Stimulated activated CD4-positive, alpha-beta T cell treated with anti-CD3 and anti-CD28 coated beads, Interleukin-1b, Interleukin-23, amount 100 ng/mL, for 24 hours (primary cell): ENCODE data around the gene CHD9.

Source experiments
- DNase-seq, 4 experiments: peaks; one replicate each; pipeline ENCODE4 v3.0.0-alpha.2; 2020; ENCODE audit warnings: low read depth in 4 of 4, low spot score in 1 of 4

Gene CHD9

DNA sequence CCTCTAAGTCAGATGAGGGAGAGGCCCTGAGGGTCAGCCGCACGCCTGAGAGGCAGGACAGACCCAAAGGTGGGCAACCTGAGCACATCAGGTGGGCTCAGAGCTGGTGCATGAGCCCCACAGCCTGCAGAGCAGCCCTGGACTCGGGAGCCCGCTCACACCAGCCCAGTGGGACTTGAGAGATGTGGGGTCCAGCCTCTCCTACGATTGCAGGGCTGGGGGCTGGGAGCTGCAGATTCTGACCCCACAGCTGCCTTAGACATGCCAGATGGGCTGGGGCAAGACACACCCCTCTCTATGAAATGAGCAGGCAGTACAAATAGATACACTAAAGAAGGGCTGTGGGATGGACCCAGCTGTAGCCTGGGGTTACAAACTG is 302.4 kb downstream of the CHD9 start:
- no peak for DNase-seq

DNA sequence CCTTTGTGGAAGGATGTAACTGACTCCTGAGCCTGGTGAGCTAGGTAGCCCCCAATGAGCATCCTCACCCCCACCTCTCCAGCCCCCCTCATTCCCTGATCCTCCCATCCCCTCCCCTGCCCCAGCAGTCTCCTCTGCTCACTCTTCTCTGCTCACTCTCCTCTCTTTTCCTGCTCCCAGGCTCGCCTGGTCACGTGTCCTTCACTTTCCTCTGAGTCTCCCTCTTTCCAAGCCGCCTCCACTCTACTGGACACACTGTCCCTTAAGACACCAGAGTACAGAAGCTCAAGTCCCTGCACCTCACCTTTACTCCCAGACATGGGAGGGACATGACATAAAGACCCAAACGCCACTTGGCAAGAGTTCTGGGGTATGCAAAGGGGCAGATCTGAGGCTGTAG is 303.2 kb downstream of the CHD9 start:
- no peak for DNase-seq

DNA sequence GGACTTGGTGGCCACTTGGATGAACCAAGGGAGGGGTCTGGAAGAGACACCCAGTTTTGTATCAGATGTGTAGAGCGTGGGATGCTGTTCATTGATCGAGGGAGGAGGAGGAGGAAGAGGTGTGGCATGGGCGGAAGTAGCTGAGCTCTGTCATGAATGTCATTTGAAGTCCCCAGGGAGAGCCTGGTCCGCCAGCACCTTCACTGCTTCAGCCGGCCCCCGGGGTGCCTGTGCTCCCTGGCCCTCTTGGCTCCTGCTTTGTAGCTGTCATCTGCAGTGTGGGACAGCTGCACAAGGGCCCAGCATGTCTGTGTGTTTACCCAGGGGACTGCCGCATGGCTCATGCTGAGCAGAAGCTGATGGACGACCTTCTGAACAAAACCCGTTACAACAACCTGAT is 304.1 kb downstream of the CHD9 start:
- DNase-seq = no peak

GRCh38 chr16:53369921-53370320 is 315.1 kb downstream of the CHD9 start:
- DNase-seq = no peak

DNA sequence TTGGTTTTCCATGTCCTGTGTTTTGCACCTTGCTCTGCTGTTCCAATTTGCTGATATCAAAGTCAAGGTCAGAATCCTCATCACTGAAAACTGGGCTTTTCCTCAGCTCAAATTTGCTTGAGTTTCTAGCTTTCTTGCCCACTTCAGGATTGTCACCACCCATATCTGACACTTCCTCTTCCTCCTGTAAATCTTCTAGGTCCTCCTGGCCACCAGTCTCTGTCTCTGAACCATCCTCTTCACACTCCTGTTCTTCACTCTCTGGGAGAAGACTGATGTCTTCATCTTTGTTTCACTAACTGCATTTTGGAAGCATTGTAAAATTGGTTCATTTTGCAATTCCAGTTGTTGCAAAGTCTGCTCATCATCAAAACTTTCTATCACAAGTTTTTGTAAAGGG is 316.0 kb downstream of the CHD9 start:
- DNase-seq = no peak

GRCh38 chr16:53372992-53373871 is 318.4 kb downstream of the CHD9 start:
- peak; percentile 41 to 65 (median 58) for DNase-seq

GRCh38 chr16:53374800-53375199 is 320.0 kb downstream of the CHD9 start:
- no peak for DNase-seq

DNA sequence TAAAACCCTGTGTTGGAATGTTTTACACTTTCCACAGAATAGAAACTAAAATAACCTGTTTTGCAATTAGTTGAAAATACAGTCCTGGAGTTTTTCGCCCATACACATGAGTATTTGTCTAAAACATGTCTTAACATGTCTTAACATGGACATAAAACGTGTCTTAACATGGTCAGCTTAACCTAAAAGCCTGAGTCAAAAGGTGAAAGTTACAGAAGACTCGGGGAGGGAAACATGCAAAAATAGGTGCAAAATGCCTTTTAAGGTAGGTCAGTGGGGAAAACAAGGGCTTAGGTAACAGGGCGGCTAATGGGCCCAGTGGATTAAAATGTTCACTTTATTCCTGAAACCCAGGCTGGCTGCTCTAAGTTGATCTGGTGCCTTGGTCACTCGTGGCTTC is 323.3 kb downstream of the CHD9 start:
- DNase-seq = no peak
